NCI-H82 (cell line): ENCODE results near the gene TMEM151B.

ENCODE experiments used
- DNase-seq: peaks from one replicate; lab custom pipeline; 2025; lab: John Stamatoyannopoulos, UW

TMEM151B gene

DNA sequence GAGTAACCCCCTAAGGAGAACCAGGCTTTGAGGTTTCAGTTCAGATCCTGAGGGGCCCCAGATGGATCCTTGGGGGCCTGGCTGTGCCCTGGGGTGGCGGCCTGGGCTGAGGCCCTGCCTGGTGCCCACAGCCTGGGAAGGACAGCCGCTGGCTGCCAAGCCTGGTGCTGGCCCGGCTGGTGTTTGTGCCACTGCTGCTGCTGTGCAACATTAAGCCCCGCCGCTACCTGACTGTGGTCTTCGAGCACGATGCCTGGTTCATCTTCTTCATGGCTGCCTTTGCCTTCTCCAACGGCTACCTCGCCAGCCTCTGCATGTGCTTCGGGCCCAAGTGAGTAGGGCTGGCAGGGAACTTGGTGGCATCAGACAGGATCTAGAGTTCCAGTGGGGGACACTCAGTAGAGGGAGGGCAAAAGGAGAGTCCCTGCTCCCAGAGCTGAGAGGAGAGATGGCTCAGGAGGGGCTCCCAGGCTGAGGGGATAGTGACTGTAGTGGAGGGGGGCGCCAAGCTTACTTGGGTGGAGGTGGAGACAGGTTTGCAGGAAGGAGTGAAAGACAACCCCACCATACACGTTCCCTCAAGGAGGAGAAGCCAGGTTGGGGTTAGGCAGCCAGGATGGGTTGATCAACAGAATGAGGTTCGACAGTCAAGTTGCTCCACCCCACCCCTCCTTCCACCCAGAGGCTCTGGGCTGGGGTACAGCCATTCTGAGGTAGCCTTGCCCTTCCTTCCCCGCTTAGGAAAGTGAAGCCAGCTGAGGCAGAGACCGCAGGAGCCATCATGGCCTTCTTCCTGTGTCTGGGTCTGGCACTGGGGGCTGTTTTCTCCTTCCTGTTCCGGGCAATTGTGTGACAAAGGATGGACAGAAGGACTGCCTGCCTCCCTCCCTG, 37.3 kb upstream of the TMEM151B start:
- DNase-seq: no peak

DNA sequence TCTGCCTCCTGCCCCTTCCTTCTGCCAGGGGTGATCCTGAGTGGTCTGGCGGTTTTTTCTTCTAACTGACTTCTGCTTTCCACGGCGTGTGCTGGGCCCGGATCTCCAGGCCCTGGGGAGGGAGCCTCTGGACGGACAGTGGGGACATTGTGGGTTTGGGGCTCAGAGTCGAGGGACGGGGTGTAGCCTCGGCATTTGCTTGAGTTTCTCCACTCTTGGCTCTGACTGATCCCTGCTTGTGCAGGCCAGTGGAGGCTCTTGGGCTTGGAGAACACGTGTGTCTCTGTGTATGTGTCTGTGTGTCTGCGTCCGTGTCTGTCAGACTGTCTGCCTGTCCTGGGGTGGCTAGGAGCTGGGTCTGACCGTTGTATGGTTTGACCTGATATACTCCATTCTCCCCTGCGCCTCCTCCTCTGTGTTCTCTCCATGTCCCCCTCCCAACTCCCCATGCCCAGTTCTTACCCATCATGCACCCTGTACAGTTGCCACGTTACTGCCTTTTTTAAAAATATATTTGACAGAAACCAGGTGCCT, 36.6 kb upstream of the TMEM151B start:
- no peak for DNase-seq

DNA sequence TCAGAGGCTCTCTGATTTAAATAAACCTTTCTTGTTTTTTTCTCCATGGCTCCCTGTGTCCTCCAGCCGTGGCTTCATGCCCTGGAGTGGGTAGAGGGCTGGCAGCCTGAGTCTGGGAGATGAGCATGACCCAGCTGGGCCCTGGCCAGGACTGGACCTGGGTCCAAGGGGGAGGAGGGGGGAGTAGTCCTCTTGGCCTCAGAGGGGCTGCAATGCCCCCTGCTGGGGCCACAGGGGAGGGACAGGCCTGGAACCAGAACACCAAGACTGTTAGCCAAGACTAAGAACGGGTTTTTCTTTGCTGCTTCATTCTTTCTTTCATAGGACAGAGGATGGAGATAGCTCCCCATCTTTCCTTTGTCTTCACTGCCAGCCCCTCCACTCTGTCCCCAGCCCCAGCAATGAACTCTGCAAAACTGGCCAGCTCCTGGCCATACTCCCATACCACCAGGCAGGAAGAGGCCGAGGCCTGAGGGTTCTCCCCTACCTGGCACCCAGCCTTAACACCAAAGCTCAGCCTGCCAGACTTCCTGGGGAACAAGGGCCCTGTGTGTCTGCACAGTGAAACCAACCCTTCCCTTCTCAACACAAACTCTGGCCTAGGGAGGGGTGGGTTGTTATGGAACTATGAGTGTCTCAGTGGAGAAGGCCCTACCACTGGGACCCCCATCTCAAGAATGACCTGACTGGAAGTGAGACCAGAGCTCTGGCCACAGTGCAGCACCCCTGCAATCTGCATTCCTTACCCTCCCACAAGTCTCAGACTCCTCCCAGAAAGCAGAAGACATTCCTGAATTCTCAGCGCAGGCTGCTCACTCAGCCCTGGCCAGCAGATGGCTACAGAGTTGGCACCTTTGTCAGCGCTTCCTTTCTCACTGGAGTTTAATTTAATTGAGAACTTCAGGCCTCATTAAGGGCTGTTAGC, 35.9 kb upstream of the TMEM151B start:
- DNase-seq: peak; percentile 76

DNA sequence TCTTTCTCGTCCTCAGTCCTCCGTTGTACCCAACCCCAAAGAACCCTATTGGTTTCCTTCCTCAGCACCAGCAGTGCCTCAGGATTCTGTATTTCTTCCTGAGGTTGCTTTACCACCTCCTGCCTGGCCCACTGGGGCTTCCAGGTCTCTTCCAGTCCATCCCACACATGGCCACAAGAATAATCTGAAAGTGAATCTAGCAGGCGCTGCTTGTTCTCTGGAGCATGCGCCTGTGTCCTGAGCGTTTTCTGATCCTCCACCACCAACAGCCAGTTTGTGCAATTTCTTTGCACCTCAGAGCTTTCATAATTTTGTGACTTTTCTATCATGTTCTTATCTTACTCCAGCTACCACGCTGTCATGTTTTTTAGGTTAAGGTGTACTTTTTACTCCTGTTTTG, 35.0 kb upstream of the TMEM151B start:
- DNase-seq: no peak

DNA sequence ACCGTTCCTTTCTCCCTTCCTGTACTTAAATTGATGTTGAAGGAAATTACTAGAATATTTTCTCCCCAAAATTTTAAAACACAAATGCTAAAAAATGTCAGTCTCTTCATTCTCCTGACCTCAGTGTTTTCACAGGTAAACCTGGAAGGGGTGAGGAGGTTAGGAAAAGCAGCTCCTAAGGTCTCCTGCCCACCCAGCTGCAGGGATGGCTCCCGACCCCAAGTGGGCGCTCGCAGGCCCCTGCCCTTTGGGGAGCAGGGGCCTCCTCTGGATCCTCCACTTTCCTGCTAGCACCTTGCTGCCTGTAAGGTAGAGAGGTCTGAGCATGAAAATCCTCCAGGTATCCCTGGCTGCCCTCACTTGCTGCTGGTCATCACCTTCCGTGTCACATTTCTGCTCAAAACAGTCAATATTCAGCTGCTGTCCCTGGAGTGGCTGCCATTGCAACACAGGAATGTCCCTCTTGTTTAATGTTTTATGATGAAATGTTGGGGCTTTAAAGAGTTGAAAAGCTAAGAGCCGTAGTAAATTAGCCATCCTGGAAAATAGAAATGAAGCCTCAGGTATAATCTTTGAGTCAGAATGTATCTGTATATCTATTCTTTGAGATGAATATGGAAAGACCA, 34.2 kb upstream of the TMEM151B start:
- DNase-seq: no peak

DNA sequence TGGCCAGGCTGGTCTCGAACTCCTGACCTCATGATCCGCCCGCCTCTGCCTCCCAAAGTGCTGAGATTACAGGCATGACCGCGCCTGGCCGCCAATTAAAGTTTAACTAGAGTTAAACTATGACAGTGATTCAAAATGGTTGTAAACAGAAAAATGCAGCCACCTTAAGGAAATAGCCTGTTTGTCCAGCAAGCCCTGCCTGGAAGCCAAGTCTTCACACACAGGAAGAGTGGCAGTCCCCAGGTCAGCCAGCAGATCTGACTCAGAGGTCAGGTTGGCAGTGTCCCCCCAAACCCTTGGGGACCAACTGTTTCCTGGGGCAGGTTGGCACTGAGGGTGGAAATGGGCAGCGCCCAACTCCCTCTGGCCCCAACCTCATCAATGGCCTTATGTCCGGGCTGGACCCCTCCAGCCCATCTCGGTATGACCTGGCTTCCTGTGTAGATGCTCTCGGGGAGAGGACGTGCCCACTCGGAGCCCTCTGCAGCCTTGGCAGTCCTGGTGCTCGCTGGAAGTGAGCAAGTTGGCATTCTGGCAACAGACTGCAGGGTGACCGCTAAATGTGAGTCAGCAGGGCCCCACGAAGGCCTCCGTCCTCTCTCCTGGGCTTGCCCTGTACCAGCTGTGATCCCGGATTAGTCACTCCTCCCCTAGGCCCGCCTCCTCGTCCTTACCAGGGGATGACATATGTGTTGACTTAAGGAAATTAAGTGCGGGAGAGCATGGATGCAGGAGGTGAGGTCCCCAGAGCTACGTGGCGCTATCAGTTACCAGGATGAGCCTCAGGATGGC, 33.0 kb upstream of the TMEM151B start:
- peak; percentile 99 for DNase-seq

DNA sequence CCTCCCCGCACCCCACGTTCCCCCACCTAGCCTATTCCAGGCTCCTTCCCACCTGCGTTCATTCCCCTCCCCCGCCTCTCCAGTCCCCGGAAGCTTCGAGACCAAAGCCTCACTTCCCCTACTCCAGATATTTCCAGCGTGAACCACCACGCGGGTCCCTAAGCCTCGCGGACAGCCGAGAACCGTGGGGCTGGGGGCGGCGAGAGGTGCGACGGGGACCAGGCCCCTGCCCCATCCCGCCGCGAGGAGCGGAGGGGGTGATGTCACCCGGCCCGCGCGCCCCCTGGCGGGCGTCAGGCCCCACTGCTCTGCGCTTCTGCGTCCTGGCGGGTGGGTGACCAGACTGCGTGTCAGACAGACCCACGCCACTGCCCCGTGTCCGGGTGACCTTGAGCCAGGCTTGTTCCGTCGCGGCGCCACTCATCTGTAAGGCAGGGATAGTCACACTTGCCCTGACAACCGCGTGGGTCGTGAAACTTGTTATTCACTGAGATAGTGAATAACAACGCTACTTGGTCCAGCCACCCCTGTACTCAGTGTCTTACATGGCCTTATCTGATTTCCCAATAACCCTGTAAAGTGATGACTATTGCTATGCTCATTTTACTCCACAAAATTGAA, 32.3 kb upstream of the TMEM151B start:
- peak; percentile 86 for DNase-seq

DNA sequence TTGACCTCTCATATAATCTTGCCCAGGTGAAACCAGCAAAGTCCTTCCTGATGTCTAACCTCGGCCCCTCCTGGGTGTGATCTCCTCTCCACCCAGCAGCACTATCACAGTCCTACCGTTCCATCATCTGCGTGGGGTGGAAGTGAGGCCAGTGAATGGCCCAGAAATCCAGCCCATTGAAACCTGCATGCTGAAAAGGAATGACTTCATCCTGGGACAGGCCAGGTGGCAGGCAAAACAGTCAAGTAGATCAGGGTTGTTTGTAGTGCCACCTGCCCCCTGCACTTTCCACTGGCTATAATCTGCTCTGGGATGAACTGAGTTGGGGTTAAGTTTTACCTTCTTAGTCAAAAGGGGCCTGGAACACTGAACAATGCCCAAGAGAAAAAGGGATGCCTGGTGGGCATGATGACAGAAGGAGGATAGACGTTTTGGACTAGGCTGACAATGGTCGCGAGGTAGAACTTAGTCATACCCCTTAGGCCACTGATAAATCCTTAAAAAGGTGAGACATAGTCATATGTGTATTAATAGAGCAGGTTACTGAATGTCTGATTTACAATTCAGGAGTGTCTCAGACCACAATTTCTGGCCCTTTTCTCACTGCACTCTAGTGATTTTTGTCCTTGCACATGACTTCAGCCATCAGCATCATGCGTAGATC, 31.4 kb upstream of the TMEM151B start:
- peak; percentile 52 for DNase-seq

DNA sequence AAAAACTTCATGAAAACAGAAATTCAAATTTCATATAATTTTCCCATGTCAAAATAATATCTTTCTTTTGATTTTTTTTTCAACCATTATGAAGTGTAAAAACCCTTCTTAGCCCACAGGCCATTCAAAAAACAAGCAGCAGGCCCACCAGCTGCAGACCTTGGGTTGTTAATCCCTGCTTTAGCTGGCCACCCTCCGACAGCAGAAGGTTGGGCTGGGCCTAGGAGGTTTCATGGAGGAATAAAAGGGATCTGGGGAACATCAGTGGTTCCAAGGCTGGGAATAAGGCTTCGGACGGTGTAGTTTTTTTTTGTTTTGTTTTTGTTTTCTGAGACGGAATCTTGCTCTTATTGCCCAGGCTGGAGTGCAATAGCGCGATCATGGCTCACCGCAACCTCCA, 26.9 kb upstream of the TMEM151B start:
- peak; percentile 91 for DNase-seq

DNA sequence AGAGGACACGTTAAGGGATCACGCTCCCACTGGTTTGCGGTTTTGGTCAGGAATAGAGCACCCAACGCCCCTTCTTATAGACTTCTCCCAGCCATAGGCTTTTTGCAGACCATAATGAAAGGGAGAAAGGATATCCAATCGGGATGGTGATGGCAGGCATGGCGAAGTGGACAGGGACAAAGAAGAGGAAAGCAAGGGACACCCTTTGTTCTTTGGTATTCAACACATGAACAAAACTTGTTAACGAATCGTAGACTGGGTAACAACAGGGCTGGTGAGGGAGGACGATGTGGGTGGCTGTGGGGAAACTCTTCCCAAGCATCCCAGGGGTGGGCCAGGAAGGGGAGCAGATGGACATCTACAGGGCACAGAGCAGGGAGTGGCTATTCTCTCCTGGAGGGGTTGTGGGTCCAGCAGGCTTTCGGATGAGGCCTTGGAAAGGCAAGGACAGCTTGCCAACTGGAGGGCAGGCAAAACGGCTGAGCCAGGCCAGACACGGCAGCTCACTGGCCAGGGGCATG, 24.8 kb upstream of the TMEM151B start:
- DNase-seq: peak; percentile 60

DNA sequence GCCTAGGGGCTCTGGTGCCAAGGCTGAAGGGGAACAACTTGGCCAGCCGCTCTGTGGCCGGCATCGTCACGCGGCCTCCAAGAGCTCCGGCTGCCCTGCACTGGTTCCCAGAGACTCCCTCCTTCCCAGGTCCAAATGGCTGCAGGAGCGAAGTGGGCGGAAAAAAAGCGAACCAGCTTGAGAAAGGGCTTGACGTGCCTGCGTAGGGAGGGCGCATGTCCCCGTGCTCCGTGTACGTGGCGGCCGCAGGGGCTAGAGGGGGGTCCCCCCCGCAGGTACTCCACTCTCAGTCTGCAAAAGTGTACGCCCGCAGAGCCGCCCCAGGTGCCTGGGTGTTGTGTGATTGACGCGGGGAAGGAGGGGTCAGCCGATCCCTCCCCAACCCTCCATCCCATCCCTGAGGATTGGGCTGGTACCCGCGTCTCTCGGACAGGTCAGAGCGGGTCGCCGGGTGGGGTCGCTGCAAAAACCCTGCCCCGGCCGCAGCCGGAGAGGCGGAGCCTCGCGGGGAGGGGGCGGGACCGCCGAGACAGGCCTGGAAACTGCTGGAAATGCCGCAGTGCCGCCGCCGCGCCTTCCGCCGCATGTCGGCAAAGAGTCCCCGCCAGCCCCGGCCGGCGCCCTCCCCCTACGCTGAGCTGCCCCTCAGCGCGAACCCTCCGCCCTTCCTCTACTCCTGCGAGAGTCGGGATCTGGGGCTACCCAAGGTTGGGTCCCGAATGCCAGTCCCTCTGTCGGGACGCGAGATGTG, 24.2 kb upstream of the TMEM151B start:
- DNase-seq: peak; percentile 92

DNA sequence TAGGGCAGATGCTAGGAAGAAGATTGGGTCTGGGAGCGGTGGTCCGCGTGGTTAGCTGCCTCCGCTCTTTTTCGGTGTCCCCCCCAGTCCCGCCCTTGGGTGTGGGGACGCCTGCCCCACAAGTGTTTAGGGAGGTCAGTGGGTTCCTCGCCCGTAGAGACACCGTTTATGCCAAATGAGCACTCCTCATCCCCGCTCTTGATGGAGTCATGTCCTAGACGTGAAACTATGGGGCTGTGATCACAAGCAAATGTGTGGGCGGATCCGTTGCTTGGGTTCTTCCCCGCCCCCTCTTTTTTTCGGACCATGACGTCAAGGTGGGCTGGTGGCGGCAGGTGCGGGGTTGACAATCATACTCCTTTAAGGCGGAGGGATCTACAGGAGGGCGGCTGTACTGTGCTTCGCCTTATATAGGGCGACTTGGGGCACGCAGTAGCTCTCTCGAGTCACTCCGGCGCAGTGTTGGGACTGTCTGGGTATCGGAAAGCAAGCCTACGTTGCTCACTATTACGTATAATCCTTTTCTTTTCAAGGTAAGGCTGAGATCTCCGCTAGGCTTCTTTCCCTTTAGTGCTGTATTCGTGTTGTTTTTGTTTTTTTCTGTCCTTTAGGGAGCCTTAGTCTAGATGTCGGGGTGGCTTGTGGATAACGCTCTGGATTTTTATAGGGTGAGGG, 23.4 kb upstream of the TMEM151B start, which contains the start of gene HSP90AB1:
Gene HSP90AB1 (plus strand): TSS at position 439 of the 675 bp plus-strand sequence. CDS start 1,529 bp downstream, outside the sequence.
- peak; percentile 100 for DNase-seq

DNA sequence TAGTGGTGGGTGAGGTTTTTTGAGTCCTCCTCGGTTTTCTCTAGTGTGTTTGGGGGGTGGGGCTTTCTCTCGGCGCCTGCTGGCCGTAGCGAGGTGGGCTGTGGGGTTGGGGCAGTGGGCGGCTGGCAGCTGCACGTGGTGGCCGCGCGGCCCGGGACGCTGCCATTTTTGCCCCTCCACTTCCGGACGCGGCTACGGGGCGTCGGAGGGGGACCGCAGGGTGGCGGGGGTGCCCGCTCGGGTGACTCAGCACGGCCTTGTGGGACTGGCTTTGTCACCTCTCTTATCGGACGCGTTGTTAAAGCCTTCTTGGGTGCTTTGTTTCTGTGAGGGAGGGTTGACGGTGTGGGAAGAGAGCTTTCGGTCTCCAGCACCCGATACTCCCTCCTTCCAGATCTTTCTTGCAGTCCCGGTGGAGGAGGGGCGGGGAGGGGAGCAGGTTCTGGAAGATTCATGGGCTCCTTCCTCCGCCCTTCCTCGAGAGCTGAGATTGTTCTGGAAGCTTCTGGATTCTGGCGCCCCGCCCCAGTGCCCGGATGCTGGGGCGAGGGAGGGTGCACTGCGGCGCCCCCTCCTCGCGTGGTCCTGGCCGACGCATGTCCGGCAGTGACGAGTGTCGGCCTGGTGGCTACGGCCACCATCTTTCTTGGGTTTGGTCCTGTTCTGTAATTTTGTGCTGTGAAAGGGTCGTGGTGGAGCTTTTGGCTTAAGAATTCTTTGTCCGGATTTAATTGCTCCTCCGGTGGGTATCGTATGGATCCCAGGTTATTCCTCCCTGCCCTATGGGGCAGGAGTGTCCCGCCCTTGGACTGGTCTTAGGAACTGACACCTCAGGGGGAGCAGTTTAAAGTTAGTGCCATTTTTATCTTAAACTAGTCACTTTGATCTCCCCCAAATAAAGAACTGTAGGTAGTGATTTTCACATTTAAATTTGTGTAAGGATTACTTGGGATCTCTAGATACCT, 22.6 kb upstream of the TMEM151B start:
- peak; percentile 66 for DNase-seq

DNA sequence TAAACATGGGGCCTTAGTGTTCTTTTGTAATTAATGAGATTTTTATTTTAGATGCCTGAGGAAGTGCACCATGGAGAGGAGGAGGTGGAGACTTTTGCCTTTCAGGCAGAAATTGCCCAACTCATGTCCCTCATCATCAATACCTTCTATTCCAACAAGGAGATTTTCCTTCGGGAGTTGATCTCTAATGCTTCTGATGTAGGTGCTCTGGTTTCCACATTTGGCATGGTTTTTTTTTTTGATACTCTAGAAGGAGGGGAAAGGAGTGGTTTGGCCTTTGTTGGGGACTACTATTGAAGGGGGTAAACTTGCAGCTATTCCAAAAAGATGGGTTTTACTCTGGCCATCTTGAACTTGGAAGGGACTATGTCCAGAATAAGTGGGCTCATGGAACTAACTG, 21.7 kb upstream of the TMEM151B start:
- DNase-seq: no peak

DNA sequence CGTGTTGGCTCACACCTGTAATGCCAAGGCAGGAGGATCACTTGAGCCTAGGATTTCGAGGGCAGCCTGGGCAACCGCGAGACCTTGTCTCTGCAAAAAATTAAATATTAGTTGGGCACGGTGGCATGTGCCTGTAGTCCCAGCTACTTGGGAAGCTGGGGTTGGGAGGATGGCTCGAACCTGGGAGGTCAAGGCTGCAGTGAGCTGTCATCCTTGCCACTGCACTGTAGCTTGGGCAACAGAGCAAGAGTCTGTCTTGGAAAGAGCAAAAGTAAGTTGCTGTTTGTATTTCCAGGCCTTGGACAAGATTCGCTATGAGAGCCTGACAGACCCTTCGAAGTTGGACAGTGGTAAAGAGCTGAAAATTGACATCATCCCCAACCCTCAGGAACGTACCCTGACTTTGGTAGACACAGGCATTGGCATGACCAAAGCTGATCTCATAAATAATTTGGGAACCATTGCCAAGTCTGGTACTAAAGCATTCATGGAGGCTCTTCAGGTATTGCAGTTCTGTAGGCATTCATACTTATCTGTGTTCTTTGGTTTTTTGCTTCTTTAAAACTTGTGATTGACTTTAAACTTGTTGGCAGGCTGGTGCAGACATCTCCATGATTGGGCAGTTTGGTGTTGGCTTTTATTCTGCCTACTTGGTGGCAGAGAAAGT, 21.0 kb upstream of the TMEM151B start:
- DNase-seq: no peak

DNA sequence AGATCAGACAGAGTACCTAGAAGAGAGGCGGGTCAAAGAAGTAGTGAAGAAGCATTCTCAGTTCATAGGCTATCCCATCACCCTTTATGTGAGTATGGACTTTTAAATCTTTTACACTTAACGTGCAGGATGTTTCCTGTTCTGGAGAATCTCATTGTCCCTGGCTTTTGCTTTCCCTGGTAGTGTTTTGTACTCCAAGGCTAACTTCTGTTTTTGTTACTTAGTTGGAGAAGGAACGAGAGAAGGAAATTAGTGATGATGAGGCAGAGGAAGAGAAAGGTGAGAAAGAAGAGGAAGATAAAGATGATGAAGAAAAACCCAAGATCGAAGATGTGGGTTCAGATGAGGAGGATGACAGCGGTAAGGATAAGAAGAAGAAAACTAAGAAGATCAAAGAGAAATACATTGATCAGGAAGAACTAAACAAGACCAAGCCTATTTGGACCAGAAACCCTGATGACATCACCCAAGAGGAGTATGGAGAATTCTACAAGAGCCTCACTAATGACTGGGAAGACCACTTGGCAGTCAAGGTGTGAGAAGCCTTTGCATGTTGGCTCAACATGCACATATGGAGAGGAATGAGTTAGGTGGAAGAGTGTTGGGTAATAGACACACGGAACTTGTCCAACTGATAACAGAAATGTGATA, 20.1 kb upstream of the TMEM151B start:
- no peak for DNase-seq
